GM08714 (cell line): ENCODE results near the gene PROC.
"Not testable (repeated sequence)": the region's sequence is repeated elsewhere in the genome, so short reads cannot be mapped to it uniquely, and the experiment has no call there.

Experiments used
- H3K4me3 ChIP-seq: fragments of 200-500 bp; sonication (Bioruptor generic); 2 replicates; pipeline ENCODE4 v1.5.1; 2014; ENCODE audit warnings: mild to moderate bottlenecking, low read length, inconsistent platforms
- ZNF274 ChIP-seq: IDR thresholded peaks from 2 replicates; pipeline ENCODE4 v1.6.1; 2012; ENCODE audit warnings: mild to moderate bottlenecking, low read depth, low read length

The PROC gene

DNA sequence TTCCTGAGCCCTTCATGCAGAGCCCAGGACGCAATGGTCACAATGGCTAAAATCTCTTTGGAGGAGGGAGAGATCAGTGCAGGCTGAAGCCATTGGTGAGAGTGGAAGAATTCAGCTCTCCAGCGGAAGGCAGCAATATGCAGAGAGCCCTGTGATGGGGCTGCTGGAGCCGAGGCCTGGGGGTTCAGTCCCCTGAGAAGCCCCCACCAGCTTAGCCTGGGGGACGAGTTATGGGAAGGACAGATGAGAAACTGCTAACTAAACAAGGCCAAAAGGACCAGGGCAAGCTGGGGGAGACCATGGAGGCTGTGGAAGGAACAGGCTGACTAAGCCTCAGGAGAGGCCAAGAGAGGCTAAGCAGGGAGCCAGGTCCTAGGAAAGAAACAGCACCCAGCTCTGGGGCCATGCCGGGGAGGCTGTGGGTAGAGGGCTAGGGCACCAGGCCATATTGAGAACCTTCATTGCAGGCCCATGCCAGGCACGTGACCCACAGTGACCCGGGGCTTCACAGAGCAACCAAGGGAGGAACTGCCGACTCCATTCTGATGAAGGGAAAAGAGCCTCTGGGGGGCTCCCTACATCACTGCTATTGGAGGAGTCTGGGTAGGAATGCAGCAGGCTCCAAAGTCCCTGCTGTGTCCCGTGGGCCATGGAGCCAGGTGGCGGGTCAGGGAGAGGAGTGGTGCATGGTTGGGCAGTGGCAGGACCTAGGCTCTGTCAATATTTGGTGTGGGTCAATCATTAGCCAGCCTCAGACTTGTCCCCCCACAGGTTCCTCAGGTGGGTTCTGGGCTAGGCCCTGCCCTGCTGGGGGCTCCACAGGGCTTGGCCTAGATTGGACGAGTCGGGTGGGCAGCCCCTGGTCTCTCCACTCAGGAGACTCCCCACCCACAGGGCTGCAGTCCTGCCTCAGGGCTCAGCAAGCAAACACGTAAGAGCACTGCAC, 19.8 kb downstream of the PROC start:
- TF ChIP-seq ZNF274 = no peak
- no peak overlapping the region for H3K4me3 ChIP-seq

DNA sequence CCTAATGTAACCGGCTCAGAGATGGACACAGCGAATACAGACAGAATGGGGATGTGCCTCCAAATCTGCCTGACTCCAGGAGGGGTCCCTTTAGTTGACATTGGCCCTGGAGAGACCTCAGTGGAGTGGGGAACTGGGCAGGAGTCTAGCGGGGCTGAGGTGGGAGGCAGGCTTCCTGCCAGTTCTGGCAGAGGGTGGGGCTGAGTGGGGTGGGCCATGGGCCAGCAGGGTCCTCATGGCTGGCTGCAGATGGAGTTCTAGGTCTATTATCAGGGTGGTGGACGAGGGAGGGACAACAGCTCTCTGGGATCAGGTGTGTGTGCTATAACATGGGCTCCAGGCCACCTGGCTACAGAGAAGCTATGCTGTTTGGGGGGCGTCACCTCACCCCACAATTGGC, 21.1 kb downstream of the PROC start:
- no peak overlapping the region for H3K4me3 ChIP-seq
- no peak for TF ChIP-seq ZNF274

DNA sequence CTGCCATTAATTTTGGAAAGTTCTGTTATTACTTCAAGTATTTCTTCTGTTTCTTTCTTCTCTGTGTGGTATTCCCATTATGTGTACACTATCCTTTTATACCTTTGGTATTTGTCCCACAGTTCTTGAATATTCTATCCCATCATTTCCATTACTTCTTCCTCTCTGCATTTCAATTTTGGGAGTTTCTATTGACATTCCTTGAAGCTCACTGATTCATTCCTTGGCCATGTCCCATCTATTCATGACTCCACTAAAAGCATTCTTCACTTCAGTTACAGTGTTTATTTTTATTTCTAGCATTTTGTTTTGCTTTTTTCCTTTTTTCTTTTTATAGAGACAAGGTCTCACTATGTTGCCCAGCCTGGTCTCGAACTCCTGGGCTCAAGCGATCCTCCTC, 30.3 kb downstream of the PROC start:
- no peak overlapping the region for H3K4me3 ChIP-seq
- no peak for TF ChIP-seq ZNF274

DNA sequence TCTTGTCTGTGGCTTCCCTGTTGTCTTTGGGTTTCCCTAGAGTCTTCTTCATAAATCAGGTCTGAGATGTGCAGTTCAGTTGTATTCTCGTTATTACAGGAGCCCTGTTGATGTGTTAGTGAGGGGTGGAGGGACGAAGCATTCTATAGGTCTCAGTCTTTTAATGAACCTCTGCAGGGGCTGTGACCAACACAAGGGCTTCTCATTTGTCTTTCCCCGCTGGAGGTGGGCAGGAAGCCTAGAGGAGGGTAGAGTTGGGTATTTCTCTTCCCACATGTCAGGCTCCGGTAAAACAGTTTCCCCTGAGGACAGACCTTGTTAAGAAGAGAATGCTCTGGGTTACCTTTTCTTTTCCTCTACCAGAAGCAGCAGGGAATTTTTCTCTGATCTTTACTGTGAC, 31.2 kb downstream of the PROC start:
- TF ChIP-seq ZNF274 = no peak

DNA sequence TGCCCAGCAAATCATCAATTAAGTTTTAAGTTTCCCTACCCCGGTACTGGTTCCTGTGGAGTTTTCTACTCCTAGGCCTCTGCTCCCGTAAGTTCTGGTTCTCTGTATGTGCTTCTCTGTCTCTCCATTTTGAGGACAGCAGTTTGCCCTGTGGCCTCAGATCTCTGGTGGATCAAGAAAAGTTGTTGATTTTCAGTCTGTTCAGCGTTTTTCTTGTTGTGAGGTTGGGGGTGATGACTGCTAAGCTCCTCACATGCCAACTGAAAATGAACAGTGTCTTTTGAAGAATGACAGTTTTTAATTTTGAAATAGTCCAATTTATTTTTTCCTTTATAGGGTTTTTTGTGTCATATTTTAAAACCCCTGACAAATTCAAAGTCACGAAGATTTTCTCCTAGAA, 31.7 kb downstream of the PROC start:
- no peak for TF ChIP-seq ZNF274
- H3K4me3 ChIP-seq = no peak overlapping the region

More for the DNA sequence above, 31.2 kb downstream of the PROC start:
- H3K4me3 ChIP-seq = no peak overlapping the region

DNA sequence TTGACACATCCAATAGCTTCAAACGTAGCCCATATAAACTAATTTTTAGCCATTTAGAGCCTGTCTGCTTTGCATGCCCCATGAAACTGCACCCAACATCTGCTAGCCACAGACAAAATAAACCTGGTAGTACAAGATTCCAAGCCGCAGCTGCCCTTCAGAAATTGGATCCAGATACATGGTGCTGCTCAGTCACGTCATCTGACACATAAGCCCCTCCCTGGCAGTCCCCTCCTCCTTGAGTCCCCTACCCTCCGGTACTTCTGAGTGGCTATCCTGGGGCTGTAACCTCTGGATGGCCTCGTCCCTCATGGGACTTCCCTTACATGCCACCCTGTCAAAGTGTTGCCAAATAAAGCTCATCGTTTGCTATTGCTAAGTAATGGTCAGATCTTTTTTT, 33.8 kb downstream of the PROC start:
- no peak for TF ChIP-seq ZNF274
- no peak overlapping the region for H3K4me3 ChIP-seq

DNA sequence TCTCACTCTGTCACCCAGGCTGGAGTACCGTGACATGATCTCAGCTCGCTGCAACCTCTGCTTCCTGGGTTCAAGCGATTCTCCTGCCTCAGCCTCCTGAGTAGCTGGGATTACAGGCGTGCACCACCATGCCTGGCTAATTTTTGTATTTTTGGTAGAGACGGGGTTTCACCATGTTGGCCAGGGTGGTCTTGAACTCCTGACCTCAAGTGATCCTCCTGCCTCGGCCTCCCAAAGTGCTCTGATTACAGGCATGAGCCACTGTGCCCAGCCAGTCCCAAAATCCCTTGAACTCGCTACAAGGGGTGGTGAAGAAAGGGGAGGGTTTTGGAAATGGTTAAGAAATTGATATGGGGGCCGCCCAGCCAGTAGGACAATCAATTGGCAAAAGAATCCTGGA, 34.2 kb downstream of the PROC start:
- not testable (repeated sequence) for H3K4me3 ChIP-seq

DNA sequence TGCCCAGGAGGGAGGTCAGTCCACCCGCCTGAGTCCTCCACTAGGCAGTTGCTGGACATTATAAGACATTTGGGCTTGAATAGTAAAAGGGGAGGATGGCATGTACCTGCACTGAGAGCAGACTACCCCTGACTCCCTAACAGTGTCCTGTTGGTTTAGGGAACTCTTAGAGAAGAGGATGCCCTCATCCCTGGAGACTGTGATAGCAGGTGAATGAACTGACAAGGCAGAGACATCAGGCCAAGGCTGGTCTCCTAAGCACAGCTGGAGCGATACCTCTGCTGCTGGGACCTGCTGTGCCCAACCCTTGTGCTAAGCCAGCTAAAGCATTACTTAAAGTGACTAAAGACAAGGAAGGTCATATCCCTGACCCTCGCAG, 34.8 kb downstream of the PROC start:
- H3K4me3 ChIP-seq = no peak overlapping the region
- TF ChIP-seq ZNF274 = no peak

DNA sequence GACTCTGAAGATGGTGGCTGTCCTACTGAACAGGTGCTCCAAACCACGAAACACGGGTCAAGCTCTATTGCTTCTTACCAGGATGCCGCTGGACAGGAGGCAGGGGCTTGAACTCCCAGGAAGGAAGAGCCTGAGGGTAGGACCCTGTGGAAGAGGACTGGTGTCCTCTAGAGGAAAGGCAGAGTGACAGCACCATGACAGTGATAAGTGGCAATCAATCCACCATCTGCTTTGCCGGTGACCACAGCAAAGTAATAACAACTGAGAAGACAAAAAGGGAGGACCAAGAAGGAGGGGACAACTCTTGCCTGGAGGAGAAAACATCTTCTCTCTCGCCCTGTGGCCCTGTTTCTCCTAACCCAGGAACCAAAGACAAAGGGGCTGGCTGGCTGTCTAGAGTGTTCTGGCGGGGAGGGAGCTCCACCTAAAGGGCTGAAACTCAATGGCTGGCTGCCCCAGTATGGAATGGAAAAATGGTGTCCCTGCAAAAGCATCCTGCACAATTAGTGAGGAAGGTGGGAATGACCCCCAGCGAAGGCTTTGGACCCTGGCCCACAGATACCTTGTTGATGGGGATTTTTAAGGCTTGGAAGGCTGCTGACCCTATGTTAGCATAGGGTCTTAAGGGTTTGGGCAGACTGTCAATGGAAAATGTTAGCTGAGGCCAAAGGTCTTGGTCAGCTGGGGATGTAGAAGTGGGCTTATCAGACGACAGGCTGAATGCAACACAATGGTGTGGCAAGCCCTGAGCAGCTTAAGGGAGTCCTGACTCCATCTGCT, 35.4 kb downstream of the PROC start:
- no peak overlapping the region for H3K4me3 ChIP-seq
- TF ChIP-seq ZNF274 = no peak

DNA sequence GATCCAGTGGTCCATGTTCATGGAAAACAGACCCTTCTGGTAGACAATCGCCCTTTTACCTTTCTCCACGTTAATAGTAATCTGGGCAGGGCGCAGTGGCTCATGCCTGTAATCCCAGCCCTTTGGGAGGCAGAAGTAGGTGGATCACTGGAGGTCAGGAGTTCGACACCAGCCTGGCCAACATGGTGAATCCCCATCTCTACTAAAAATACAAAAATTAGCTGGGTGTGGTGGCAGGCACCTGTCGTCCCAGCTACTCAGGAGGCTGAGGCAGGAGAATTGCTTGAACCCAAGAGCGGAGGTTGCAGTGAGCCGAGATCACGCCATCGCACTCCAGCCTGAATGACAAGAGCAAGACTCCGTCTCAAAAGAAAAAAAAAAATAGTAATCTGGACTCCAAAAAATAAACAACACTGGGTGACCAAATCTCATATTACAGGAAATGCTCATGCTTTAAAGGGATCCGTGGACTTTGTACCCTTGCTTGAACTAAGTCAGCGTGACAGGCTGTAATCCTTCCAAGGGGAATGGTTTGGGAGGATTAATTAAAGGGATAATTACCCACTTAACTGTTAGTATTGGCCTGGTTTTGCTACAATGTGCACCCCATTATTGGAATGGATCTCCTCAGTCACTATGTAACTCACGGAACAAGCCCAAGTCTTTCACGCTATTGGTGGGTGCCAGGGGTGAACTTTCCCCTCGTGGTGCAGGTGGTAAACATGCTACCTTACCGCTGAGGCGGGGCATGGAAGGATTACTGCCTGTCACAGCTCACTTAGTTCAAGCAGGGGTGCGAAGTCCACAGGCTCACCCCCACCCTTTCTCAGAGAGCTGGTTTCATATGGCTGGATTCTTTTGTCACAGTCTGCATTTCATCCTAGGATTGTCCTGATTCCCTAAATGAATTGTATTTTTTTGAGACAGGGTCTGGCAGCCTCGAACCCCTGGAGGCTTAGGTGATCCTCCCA, 36.7 kb downstream of the PROC start:
- no peak for TF ChIP-seq ZNF274
- no peak overlapping the region for H3K4me3 ChIP-seq

DNA sequence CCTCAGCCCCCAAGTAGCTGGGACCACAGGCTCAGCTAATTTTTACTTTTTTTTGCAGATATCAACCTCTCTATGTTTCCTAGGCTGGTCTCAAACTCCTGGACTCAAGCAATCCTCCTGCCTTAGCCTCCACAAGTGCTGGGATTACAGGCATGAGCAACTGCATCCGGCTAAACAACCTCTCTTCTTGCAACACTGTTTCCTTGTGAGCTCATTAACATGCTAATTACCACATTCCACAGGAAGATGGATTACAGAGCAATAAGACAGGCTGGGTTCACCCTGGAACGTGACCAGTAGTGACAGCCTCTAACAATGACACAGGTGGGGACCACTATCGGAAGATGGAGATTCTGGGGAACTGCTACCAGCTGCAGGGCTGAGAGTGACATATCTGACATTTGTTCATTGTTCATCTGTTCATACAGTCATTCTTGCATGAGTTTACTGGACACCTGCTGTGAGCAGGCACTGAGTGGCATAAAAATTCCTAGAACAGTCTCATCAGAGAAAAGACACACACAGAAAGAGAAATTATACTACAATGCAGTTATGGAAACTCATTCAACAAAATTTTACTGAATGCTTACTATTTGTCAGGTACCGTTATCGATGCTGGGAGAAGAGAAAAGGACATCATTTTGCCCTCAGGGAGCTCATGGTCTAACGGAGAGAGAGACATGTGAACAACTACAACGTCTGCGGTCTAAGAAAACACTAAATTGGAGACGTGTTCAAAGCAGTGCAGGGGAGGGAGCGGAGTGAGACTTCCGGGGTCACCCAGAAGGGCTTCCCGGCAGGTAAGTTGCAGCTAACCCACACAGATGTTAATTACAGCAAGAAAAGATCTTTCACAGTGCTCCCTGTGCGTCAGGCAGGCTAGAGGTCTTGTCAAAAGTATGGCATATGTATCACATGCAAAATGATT, 37.6 kb downstream of the PROC start:
- no peak for TF ChIP-seq ZNF274
- no peak overlapping the region for H3K4me3 ChIP-seq

DNA sequence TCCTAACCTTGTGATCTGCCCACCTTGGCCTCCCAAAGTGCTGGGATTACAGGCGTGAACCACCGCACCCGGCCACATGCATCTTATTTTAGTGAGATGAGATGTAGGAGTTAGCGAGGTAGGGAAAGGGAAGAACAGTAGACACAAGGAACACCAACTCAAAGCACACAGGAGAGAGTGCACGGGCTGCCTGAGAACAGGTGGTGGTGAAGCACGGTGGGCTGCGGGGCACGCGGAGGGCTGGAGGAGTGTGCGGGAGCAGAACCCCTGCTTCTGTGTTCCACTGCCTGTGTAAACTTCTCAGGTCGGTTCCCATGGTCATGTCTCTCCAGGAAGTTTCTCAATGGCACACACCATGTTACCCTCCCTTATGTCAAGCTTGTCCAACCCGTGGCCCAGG, 38.7 kb downstream of the PROC start:
- no peak overlapping the region for H3K4me3 ChIP-seq
- TF ChIP-seq ZNF274 = no peak

DNA sequence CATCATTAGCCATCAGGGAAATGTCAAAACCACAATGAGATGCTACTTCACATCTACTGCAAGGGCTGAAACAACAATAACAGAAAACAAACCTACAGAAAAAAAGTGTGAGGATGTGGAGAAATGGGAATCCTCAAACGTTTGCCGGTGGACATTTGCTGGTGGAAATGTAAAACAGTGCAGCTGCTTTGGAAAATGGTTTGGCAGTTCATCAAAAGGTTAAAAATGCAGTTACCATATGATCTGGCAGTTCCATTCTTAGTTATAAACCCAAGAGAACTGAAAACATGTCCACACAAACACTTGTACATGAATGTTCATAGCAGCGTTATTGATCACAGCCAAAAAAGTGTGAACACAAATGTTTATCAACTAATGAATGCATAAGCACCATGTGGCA, 44.2 kb downstream of the PROC start:
- no peak for TF ChIP-seq ZNF274
- no peak overlapping the region for H3K4me3 ChIP-seq
